Measurements from ENCODE around the gene IRF9.

The IRF9 gene

DNA sequence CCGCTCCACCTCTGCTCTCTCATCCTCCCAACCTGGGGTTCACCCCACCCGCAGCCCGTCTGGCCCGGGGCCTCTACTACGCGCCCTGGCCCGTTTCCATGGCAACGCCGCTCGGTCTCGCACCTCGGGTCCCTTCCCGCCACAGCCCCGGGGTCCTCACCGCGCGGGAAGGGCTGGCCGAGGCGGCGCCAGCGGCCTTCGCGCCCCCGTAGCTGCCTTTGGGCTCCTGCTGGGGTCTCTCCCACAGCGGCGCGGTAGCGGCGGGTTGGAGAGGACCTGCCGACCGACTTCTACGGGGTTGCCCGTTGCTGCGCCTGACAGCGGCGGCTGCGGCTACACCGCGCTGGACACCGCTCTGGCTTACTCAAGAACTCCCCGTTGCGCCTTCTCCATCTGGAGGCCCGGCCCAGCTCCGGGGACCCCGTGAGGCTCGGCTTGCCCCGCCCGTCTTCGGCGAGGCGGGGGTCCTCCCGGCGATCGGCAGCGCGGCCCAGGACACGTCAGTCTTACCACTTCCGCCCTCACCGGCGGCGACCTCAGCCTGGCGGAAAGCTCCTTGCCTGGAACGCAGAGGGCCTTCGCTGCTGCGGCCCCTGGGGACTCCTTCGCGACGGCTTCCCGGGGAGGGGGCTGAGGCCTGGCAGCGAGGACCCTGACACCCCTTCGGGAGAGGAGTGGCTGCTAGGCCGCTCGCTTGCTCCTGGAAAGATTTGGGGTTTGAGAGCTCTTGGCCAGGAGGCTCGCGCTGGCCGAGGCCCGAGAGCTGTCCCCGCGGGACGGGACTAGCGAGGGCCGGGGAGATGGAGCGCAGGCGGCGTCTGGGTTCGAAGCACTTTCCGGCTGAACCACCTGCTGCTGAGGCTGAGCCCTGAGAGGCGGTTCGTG lies 34.4 kb downstream of the IRF9 start, which contains the start of gene TM9SF1 (continued):
- TF ChIP-seq, protein P1, sequence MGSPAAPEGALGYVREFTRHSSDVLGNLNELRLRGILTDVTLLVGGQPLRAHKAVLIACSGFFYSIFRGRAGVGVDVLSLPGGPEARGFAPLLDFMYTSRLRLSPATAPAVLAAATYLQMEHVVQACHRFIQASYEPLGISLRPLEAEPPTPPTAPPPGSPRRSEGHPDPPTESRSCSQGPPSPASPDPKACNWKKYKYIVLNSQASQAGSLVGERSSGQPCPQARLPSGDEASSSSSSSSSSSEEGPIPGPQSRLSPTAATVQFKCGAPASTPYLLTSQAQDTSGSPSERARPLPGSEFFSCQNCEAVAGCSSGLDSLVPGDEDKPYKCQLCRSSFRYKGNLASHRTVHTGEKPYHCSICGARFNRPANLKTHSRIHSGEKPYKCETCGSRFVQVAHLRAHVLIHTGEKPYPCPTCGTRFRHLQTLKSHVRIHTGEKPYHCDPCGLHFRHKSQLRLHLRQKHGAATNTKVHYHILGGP (tag by site-specific recombination; IDR thresholded peaks at IDR 0.05), result no peak
- TF ChIP-seq ZNF223 (tag by site-specific recombination; IDR thresholded peaks at IDR 0.05), result no peak
- TF ChIP-seq ZNF837 (tag by site-specific recombination; IDR thresholded peaks at IDR 0.05), result no peak
- no peak for TF ChIP-seq ZNF426 (tag by site-specific recombination; IDR thresholded peaks at IDR 0.05)
- TF ChIP-seq ZFHX2 (tag by site-specific recombination; conservative IDR thresholded peaks at IDR 0.05), result peak; percentile 42; the same call in 1 of the 2 replicates
- TF ChIP-seq ZNF658 (tag by site-specific recombination; IDR thresholded peaks at IDR 0.05), result no peak
- TF ChIP-seq ZNF18 (tag by site-specific recombination; IDR thresholded peaks at IDR 0.05), result peak; percentile 26; the same call in 1 of the 2 replicates
- peak; percentile 48 for TF ChIP-seq ZBTB21 (tag by site-specific recombination; IDR thresholded peaks at IDR 0.05)
- TF ChIP-seq ZSCAN23 (tag by site-specific recombination; IDR thresholded peaks at IDR 0.05), result no peak; the same call in 1 of the 2 replicates
- TF ChIP-seq PRDM4 (tag by site-specific recombination; IDR thresholded peaks at IDR 0.05), result 0 out of 2 replicates have a peak, but pooled peaks have one; percentile 17
- TF ChIP-seq REPIN1 (tag by site-specific recombination; IDR thresholded peaks at IDR 0.05; ENCODE audit: low read depth), result no peak
- TF ChIP-seq, protein P2, sequence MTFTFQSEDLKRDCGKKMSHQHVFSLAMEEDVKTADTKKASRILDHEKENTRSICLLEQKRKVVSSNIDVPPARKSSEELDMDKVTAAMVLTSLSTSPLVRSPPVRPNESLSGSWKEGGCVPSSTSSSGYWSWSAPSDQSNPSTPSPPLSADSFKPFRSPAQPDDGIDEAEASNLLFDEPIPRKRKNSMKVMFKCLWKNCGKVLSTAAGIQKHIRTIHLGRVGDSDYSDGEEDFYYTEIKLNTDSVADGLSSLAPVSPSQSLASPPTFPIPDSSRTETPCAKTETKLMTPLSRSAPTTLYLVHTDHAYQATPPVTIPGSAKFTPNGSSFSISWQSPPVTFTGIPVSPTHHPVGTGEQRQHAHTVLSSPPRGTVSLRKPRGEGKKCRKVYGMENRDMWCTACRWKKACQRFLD (tag by site-specific recombination; IDR thresholded peaks at IDR 0.05), result 0 out of 2 replicates have a peak, but pooled peaks have one; percentile 65
- TF ChIP-seq ZNF530 (tag by site-specific recombination; IDR thresholded peaks at IDR 0.05; ENCODE audit: low read depth), result no peak; the same call in 1 of the 2 replicates
- TF ChIP-seq ZNF76 (tag by site-specific recombination; IDR thresholded peaks at IDR 0.05; ENCODE audit: borderline replicate concordance, low read depth), result peak; percentile 88
- TF ChIP-seq ZNF660 (tag by site-specific recombination; IDR thresholded peaks at IDR 0.05), result 0 out of 2 replicates have a peak, but pooled peaks have one; percentile 20
- no peak for TF ChIP-seq ZNF529 (tag by site-specific recombination; IDR thresholded peaks at IDR 0.05; ENCODE audit: insufficient replicate concordance)
- TF ChIP-seq, protein P3, sequence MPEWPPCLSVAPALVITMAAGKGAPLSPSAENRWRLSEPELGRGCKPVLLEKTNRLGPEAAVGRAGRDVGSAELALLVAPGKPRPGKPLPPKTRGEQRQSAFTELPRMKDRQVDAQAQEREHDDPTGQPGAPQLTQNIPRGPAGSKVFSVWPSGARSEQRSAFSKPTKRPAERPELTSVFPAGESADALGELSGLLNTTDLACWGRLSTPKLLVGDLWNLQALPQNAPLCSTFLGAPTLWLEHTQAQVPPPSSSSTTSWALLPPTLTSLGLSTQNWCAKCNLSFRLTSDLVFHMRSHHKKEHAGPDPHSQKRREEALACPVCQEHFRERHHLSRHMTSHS (tag by site-specific recombination; IDR thresholded peaks at IDR 0.05), result no peak
- TF ChIP-seq ZNF280D (tag by site-specific recombination; IDR thresholded peaks at IDR 0.05), result no peak
- TF ChIP-seq REST (tag by site-specific recombination; IDR thresholded peaks at IDR 0.05), result peak; percentile 60
- TF ChIP-seq ZNF362 (tag by site-specific recombination; IDR thresholded peaks at IDR 0.05), result no peak
- TF ChIP-seq ZNF37A (tag by site-specific recombination; IDR thresholded peaks at IDR 0.05), result no peak
- TF ChIP-seq MEIS1 (CRISPR knock-in tag; IDR thresholded peaks at IDR 0.05; ENCODE audit: borderline replicate concordance), result no peak; the same call in 1 of the 2 replicates
